Pericardium fibroblast (primary cell): ENCODE data around the gene CD55. TPM values are rescaled to one million over a fixed set of nuclear protein-coding genes. Genes with fewer than 3 reads are reported as not detected.

Source experiments
- total RNA-seq: library from RNA; depleted of rRNA; stranded (reverse); fragments of >200 nt; gene quantifications from 2 replicates; pipeline ENCODE4 v1.2.3, GENCODE V29; 2015

Gene CD55, protein sequence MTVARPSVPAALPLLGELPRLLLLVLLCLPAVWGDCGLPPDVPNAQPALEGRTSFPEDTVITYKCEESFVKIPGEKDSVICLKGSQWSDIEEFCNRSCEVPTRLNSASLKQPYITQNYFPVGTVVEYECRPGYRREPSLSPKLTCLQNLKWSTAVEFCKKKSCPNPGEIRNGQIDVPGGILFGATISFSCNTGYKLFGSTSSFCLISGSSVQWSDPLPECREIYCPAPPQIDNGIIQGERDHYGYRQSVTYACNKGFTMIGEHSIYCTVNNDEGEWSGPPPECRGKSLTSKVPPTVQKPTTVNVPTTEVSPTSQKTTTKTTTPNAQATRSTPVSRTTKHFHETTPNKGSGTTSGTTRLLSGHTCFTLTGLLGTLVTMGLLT
- total RNA-seq = 24.3 and 38.5 TPM in 2 replicates

GRCh38 chr1:207321079-207321789, at the start of gene CD55:
TSS of gene CD55 (plus strand) at chr1:207321678. CDS start at chr1:207321766, 88 bp downstream.

Other genes with a start within 250 kb of the CD55 start
- gene C4BPB, start 232.8 kb upstream of the CD55 start, total RNA-seq = not detected in 2 replicates
- gene C4BPA, start 217.4 kb upstream of the CD55 start, total RNA-seq = not detected in 2 replicates
- not detected in 2 replicates for gene CR2, start 132.7 kb downstream of the CD55 start, total RNA-seq
- not detected in 2 replicates for gene CR1, start 174.5 kb downstream of the CD55 start, total RNA-seq